ENCODE data around the gene TNFRSF9.

The TNFRSF9 gene

GRCh38 chr1:7879228-7879627 lies 61.4 kb downstream of the TNFRSF9 start:
- DNase-seq (ENCODE audit: low read depth in 2 of 2) = no peak
- H3K4me3 ChIP-seq (replicated peaks in 1 of 2; ENCODE audit: low read depth in 2 of 2, low read length in 2 of 2) = no peak overlapping the region
- no peak for TF ChIP-seq CTCF (IDR thresholded peaks at IDR 0.05; ENCODE audit: low read depth, low read length)

- no peak for DNase-seq (ENCODE audit: low read depth in 2 of 2)
- H3K4me3 ChIP-seq (replicated peaks in 1 of 2; ENCODE audit: low read depth in 2 of 2, low read length in 2 of 2) = no peak overlapping the region
- TF ChIP-seq CTCF (IDR thresholded peaks at IDR 0.05; ENCODE audit: low read depth, low read length) = no peak
Observed at GRCh38 chr1:7878027-7878426, 62.6 kb downstream of the TNFRSF9 start.

- no peak for TF ChIP-seq CTCF (IDR thresholded peaks at IDR 0.05; ENCODE audit: low read depth, low read length)
- no peak overlapping the region for H3K4me3 ChIP-seq (replicated peaks in 1 of 2; ENCODE audit: low read depth in 2 of 2, low read length in 2 of 2)
- no peak for DNase-seq (ENCODE audit: low read depth in 2 of 2)
Observed at GRCh38 chr1:7873801-7874795, 66.5 kb downstream of the TNFRSF9 start.

GRCh38 chr1:7871136-7871535 lies 69.5 kb downstream of the TNFRSF9 start:
- no peak for TF ChIP-seq CTCF (IDR thresholded peaks at IDR 0.05; ENCODE audit: low read depth, low read length)
- no peak overlapping the region for H3K4me3 ChIP-seq (replicated peaks in 1 of 2; ENCODE audit: low read depth in 2 of 2, low read length in 2 of 2)
- DNase-seq (ENCODE audit: low read depth in 2 of 2) = no peak

- DNase-seq (ENCODE audit: low read depth in 2 of 2) = no peak
- TF ChIP-seq CTCF (IDR thresholded peaks at IDR 0.05; ENCODE audit: low read depth, low read length) = no peak
- H3K4me3 ChIP-seq (replicated peaks in 1 of 2; ENCODE audit: low read depth in 2 of 2, low read length in 2 of 2) = no peak overlapping the region
Observed at GRCh38 chr1:7869136-7869920, 71.3 kb downstream of the TNFRSF9 start.

GRCh38 chr1:7868070-7868780 lies 72.4 kb downstream of the TNFRSF9 start:
- no peak overlapping the region for H3K4me3 ChIP-seq (replicated peaks in 1 of 2; ENCODE audit: low read depth in 2 of 2, low read length in 2 of 2)
- no peak for TF ChIP-seq CTCF (IDR thresholded peaks at IDR 0.05; ENCODE audit: low read depth, low read length)
- DNase-seq (ENCODE audit: low read depth in 2 of 2) = no peak

Data from cardiac fibroblast (primary cell).